A549 treated with CORT108297 at 1 μM for 4 hours (cell line): ENCODE results near the gene PNKD. TPM values are rescaled to one million over a fixed set of nuclear protein-coding genes. Genes with fewer than 3 reads are reported as not detected.

Source experiments
- total RNA-seq: library from RNA; stranded (reverse); fragments of 200-300 nt; extraction: Qiagen RNA extraction; gene quantifications from 5 replicates; pipeline ENCODE4 v1.2.3, GENCODE V29; 2022

The PNKD gene, protein sequence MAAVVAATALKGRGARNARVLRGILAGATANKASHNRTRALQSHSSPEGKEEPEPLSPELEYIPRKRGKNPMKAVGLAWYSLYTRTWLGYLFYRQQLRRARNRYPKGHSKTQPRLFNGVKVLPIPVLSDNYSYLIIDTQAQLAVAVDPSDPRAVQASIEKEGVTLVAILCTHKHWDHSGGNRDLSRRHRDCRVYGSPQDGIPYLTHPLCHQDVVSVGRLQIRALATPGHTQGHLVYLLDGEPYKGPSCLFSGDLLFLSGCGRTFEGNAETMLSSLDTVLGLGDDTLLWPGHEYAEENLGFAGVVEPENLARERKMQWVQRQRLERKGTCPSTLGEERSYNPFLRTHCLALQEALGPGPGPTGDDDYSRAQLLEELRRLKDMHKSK
- 51.5 to 73.2 TPM (median 69.8 TPM) in 5 replicates for total RNA-seq

GRCh38 chr2:218269900-218270720, at the start of gene PNKD, which contains the start of gene AAMP:
TSS of gene PNKD (plus strand) at chr2:218270519. CDS start at chr2:218270536, 17 bp downstream.
TSS of gene AAMP (minus strand) at chr2:218270137. CDS start at chr2:218270086, 51 bp downstream.

GRCh38 chr2:218260742-218261422, 9.4 kb upstream of the PNKD start, which contains the start of gene GPBAR1:
TSS of gene GPBAR1 (plus strand) at chr2:218261015. CDS start at chr2:218262725, 1,710 bp downstream.

GRCh38 chr2:218292048-218293014, 22.0 kb downstream of the PNKD start, which contains the start of gene TMBIM1:
TSS of gene TMBIM1 (minus strand) at chr2:218292503. CDS start at chr2:218282141, 10,362 bp downstream.

GRCh38 chr2:218381916-218382366, 111.6 kb downstream of the PNKD start, which contains the start of gene SLC11A1:
TSS of gene SLC11A1 (plus strand) at chr2:218382273. CDS start at chr2:218382369, 96 bp downstream.

Other genes with a start within 250 kb of the PNKD start
- gene RUFY4, start 201.3 kb upstream of the PNKD start, total RNA-seq: not detected in 5 replicates
- gene CXCR2, start 144.5 kb upstream of the PNKD start, total RNA-seq: 0.03 to 0.05 TPM in 2 of 5 replicates, not detected in the others
- gene CXCR1, start 103.6 kb upstream of the PNKD start, total RNA-seq: not detected in 5 replicates
- 286 to 304 TPM (median 295 TPM) in 5 replicates for gene ARPC2, start 53.3 kb upstream of the PNKD start, total RNA-seq
- gene GPBAR1, start 9.5 kb upstream of the PNKD start, total RNA-seq: 0.08 to 0.17 TPM (median 0.11 TPM) in 5 replicates
- 123 to 183 TPM (median 129 TPM) in 5 replicates for gene AAMP, start 382 bp upstream of the PNKD start, total RNA-seq
- 116 to 133 TPM (median 127 TPM) in 5 replicates for gene TMBIM1, start 22.0 kb downstream of the PNKD start, total RNA-seq
- 0.15 to 0.21 TPM in 2 of 5 replicates, not detected in the others for gene CATIP, start 86.3 kb downstream of the PNKD start, total RNA-seq
- 0.15 to 0.41 TPM (median 0.28 TPM) in 5 replicates for gene SLC11A1, start 111.8 kb downstream of the PNKD start, total RNA-seq
- gene CTDSP1, start 129.3 kb downstream of the PNKD start, total RNA-seq: 58.4 to 80.3 TPM (median 74.6 TPM) in 5 replicates
- 0.17 to 0.37 TPM (median 0.25 TPM) in 5 replicates for gene VIL1, start 148.6 kb downstream of the PNKD start, total RNA-seq